Measurements from ENCODE around the gene SCG3. TPM values are rescaled to one million over a fixed set of nuclear protein-coding genes. Genes with fewer than 3 reads are reported as not detected.

Gene SCG3
- polyA plus RNA-seq, 1 of the 3 experiments (the other 2 are of a cell fraction), result 0.16 TPM

DNA sequence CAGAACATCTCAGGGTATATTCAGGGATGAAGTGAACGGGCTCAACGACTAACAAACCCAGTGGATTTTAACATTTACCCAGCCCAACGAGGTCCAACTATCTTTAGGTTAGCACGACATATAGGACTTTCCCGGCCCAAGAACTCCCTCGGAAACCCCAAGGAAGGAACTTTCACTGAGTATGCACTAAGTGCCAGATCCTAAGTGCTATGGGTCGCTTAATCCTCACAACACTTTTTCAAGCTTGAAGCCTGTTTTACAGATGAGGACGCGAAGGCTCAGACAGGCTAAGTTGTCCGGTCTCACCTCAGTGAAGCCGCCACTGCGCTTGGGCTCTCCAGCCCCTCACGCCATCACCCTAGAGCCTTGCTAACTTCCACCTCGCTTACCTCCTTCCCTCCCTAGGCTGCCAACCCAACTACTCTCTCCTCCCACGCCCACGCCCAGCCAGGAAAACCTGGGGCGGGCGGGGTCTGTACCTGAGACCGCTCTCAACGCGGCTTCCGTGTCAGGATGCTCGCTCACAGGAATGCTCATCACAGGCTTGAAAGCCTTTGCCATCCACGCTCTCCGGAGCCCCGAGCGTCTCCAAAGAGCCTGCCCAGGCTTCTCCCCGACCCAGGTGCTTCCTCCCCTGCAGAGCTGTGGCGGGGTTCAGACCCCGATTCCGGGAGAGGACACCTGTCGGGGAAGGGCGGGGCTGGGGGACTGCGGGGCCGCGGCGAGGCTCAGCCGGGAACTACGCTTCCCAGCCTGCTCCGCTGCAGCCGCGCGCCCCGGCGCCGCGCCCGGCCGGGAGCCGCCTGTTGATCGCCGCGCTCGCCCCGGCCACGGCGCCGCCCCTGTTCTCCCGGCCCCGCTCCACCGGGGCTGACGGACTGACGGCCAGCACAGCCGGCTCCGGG, 69.7 kb downstream of the SCG3 start, which contains the start of gene TMOD2 (continued):
- TF ChIP-seq, protein P1, sequence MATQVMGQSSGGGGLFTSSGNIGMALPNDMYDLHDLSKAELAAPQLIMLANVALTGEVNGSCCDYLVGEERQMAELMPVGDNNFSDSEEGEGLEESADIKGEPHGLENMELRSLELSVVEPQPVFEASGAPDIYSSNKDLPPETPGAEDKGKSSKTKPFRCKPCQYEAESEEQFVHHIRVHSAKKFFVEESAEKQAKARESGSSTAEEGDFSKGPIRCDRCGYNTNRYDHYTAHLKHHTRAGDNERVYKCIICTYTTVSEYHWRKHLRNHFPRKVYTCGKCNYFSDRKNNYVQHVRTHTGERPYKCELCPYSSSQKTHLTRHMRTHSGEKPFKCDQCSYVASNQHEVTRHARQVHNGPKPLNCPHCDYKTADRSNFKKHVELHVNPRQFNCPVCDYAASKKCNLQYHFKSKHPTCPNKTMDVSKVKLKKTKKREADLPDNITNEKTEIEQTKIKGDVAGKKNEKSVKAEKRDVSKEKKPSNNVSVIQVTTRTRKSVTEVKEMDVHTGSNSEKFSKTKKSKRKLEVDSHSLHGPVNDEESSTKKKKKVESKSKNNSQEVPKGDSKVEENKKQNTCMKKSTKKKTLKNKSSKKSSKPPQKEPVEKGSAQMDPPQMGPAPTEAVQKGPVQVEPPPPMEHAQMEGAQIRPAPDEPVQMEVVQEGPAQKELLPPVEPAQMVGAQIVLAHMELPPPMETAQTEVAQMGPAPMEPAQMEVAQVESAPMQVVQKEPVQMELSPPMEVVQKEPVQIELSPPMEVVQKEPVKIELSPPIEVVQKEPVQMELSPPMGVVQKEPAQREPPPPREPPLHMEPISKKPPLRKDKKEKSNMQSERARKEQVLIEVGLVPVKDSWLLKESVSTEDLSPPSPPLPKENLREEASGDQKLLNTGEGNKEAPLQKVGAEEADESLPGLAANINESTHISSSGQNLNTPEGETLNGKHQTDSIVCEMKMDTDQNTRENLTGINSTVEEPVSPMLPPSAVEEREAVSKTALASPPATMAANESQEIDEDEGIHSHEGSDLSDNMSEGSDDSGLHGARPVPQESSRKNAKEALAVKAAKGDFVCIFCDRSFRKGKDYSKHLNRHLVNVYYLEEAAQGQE (IDR thresholded peaks at IDR 0.05; ENCODE audit: low read depth, low read length), result no peak
- no peak for TF ChIP-seq FOSL2 (IDR thresholded peaks at IDR 0.05; ENCODE audit: borderline replicate concordance, low read depth)
- TF ChIP-seq, protein P2, sequence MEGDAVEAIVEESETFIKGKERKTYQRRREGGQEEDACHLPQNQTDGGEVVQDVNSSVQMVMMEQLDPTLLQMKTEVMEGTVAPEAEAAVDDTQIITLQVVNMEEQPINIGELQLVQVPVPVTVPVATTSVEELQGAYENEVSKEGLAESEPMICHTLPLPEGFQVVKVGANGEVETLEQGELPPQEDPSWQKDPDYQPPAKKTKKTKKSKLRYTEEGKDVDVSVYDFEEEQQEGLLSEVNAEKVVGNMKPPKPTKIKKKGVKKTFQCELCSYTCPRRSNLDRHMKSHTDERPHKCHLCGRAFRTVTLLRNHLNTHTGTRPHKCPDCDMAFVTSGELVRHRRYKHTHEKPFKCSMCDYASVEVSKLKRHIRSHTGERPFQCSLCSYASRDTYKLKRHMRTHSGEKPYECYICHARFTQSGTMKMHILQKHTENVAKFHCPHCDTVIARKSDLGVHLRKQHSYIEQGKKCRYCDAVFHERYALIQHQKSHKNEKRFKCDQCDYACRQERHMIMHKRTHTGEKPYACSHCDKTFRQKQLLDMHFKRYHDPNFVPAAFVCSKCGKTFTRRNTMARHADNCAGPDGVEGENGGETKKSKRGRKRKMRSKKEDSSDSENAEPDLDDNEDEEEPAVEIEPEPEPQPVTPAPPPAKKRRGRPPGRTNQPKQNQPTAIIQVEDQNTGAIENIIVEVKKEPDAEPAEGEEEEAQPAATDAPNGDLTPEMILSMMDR (IDR thresholded peaks at IDR 0.05), result no peak

DNA sequence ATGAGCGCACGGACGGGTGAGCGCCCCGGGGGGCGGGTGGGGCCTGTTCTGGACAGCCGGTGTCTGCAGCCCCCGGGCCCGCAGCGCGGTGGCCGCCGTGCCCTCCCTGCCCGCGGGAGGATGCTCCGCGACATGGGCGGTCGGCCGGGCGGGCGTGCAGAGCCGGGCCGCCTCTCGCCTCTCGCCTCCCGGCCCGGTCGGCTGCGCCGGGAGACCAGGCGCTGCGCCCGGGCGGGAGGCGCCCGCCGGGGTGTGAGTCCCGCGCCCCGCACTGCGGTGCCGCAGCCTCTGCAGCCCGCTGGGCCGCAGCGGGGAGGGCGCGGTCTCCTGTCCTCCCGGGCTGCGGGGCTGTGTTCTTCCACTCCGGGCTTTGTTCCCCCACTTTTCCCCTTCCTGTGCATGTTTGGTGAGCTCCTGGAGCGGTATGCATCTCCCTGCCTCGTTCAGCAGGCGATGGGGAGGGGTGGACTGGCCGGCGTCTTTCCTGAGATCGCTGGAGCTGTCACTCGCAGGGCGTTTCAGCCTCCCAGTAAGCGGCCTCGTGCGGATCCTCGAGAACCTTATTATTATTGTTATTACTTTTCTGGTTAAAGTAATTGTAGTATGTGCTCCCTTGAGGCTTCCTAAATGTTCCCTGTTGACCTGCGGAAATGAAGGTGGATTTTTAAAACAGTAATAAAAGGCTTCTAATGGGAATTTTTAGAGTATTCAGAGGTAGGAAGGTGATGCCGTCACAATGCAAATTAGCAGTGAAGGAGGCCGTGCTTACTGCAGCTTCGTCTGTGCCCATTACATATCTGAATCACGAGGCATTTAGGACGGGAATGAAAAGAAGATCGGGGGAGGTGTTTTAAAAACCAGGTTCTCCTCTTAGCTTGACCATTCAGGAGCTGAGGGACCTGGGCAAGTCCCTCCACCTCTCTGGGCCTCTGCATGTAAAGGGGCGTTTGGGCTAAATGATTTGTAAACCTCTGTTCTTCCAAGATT, 70.7 kb downstream of the SCG3 start:
- CTCF ChIA-PET, result interaction anchor here (0.7 to 2.0 kb wide), 4 partner anchors 12 to 102 kb away, joined by 3 to 16 read pairs (median 6); no protein-coding TSS in a partner anchor
- no peaks in the 10 kb centered on the region; the same call in 1 of the 2 replicates for H3K27me3 ChIP-seq (ENCODE audit: insufficient read depth)
- no peaks in the 10 kb centered on the region for H4K20me1 ChIP-seq (ENCODE audit: insufficient read depth)
- peaks cover 21% of the 10 kb centered on the region; the same call in 1 of the 2 replicates for H3K79me2 ChIP-seq (ENCODE audit: insufficient read depth)
- H3K4me2 ChIP-seq, result peak overlapping the region; percentile 90
- POLR2A ChIA-PET, result no interaction called here
- peak overlapping the region; percentile 78 to 81 for H3K4me3 ChIP-seq (ENCODE audit: low read depth in 2 of 2, low read length in 1 of 2)
- H3K9me3 ChIP-seq, result no peaks in the 10 kb centered on the region
- peak overlapping the region; percentile 30; the same call in 1 of the 2 replicates for H3K9ac ChIP-seq
- no peaks in the 10 kb centered on the region for H3F3A ChIP-seq (replicated peaks; ENCODE audit: insufficient read depth)
- H3K9me2 ChIP-seq, result no peaks in the 10 kb centered on the region
- TF ChIP-seq, protein P3, sequence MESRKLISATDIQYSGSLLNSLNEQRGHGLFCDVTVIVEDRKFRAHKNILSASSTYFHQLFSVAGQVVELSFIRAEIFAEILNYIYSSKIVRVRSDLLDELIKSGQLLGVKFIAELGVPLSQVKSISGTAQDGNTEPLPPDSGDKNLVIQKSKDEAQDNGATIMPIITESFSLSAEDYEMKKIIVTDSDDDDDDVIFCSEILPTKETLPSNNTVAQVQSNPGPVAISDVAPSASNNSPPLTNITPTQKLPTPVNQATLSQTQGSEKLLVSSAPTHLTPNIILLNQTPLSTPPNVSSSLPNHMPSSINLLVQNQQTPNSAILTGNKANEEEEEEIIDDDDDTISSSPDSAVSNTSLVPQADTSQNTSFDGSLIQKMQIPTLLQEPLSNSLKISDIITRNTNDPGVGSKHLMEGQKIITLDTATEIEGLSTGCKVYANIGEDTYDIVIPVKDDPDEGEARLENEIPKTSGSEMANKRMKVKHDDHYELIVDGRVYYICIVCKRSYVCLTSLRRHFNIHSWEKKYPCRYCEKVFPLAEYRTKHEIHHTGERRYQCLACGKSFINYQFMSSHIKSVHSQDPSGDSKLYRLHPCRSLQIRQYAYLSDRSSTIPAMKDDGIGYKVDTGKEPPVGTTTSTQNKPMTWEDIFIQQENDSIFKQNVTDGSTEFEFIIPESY (IDR thresholded peaks at IDR 0.05; ENCODE audit: borderline replicate concordance, low read depth), result no peak
- peak; percentile 73; the same call in 1 of the 2 replicates for TF ChIP-seq MXI1 (IDR thresholded peaks at IDR 0.05; ENCODE audit: low read depth, low read length)
- H3K36me3 ChIP-seq (replicated peaks in 1 of 2; ENCODE audit: control insufficient read depth in 1 of 2, insufficient read depth in 2 of 2, low read length in 1 of 2), result no peaks in the 10 kb centered on the region
- peak overlapping the region; percentile 78; the same call in 1 of the 2 replicates for H2AFZ ChIP-seq (ENCODE audit: low read depth)
- DNase-seq, result peak; percentile 34
- 9% methylated on average over 19 of the region's 71 CpGs for WGBS (ENCODE audit: low lambda C conversion rate)
- peaks cover 4 to 5% of the 10 kb centered on the region in 2 experiments; a peak in 2 of 4 replicates for H3K4me1 ChIP-seq (ENCODE audit: control insufficient read depth in 1 of 2, insufficient read depth in 2 of 2, low read depth in 1 of 2, low read length in 1 of 2)
- peak overlapping the region in 1 of 2 experiments; percentile 60; a peak in 2 of 4 replicates for H3K27ac ChIP-seq (ENCODE audit: low read depth in 2 of 2, low read length in 1 of 2)
